AG09319 (cell line): ENCODE measurements around the gene AADACL3.
"Not testable (repeated sequence)": the region's sequence is repeated elsewhere in the genome, so short reads cannot be mapped to it uniquely, and the experiment has no call there.

ENCODE experiments used
- DNase-seq: peaks from one replicate; pipeline ENCODE4 v3.0.0-alpha.2; 2010; ENCODE audit warnings: low read depth; ENCODE audit errors: extremely low read depth
- TF ChIP-seq, protein P1 (sequence below): IDR thresholded peaks from 2 replicates; pipeline ENCODE4 v1.5.1; 2011; ENCODE audit warnings: low read depth, mild to moderate bottlenecking, inconsistent platforms, low read length, moderate library complexity

AADACL3 gene, protein sequence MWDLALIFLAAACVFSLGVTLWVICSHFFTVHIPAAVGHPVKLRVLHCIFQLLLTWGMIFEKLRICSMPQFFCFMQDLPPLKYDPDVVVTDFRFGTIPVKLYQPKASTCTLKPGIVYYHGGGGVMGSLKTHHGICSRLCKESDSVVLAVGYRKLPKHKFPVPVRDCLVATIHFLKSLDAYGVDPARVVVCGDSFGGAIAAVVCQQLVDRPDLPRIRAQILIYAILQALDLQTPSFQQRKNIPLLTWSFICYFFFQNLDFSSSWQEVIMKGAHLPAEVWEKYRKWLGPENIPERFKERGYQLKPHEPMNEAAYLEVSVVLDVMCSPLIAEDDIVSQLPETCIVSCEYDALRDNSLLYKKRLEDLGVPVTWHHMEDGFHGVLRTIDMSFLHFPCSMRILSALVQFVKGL

DNA sequence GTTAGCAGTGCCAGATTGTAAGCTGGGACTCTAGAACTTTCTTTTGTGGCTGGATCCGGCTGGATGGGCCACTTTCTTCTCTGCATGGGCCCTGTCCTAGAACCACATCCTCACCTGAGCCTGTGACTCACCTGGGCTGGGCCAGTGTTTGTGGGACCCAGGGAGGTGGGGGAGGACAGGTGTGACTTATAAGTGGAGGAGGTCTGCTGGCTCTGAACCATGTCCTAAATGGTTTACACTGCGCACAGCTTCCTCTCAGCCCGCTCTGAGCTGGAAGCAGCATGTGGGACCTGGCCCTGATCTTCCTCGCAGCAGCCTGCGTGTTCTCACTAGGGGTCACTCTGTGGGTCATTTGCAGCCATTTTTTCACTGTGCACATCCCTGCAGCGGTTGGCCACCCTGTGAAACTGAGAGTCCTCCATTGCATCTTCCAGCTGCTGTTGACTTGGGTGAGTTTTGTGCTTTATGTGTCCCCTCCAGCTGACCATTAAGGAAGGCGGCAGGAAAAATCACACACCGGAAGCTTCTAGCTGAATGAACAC is at the start of gene AADACL3:
Gene AADACL3, plus strand, starts transcription at position 215 of the 542 bp plus-strand sequence. Its CDS starts 67 bp downstream, at position 282.
- no peak for DNase-seq
- TF ChIP-seq, protein P1, sequence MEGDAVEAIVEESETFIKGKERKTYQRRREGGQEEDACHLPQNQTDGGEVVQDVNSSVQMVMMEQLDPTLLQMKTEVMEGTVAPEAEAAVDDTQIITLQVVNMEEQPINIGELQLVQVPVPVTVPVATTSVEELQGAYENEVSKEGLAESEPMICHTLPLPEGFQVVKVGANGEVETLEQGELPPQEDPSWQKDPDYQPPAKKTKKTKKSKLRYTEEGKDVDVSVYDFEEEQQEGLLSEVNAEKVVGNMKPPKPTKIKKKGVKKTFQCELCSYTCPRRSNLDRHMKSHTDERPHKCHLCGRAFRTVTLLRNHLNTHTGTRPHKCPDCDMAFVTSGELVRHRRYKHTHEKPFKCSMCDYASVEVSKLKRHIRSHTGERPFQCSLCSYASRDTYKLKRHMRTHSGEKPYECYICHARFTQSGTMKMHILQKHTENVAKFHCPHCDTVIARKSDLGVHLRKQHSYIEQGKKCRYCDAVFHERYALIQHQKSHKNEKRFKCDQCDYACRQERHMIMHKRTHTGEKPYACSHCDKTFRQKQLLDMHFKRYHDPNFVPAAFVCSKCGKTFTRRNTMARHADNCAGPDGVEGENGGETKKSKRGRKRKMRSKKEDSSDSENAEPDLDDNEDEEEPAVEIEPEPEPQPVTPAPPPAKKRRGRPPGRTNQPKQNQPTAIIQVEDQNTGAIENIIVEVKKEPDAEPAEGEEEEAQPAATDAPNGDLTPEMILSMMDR, result no peak

DNA sequence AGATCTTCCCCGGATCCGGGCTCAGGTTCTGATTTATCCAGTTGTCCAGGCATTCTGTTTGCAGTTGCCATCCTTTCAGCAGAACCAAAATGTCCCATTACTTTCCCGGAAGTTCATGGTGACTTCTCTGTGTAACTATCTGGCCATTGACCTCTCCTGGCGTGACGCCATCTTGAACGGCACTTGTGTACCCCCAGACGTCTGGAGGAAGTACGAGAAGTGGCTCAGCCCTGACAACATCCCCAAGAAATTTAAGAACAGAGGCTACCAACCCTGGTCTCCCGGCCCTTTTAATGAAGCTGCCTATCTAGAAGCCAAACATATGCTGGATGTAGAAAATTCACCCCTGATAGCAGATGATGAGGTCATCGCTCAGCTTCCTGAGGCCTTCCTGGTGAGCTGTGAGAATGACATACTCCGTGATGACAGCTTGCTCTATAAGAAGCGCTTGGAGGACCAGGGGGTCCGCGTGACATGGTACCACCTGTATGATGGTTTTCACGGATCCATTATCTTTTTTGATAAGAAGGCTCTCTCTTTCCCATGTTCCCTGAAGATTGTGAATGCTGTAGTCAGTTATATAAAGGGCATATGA is 49.7 kb upstream of the AADACL3 start:
- TF ChIP-seq, protein P1, result no peak
- DNase-seq, result no peak

DNA sequence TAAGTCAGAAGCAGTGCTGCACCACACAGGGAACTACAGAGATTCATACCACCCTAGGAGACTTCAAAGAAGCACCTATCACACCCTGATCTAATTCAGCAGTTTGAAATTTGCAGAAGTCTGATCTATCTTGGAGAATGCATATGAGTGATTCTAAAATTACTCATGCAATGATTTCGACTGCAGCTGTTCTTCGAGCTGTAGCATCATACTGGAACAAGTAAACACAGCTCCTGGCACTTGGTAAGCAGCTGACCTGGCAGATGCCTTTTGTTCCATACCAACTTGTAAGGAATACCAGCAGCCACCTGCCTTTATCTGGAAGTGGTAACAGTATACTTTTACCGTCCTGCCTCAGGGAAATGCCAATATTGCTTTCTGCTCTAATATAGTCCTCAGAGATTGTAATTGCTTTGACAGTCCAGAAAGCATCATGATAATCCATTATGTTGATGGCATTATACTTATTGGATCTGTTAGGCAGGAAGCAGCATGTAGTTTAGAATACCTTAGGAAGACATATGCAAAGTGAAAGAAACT is 46.3 kb upstream of the AADACL3 start:
- TF ChIP-seq, protein P1, result no peak
- DNase-seq, result no peak

DNA sequence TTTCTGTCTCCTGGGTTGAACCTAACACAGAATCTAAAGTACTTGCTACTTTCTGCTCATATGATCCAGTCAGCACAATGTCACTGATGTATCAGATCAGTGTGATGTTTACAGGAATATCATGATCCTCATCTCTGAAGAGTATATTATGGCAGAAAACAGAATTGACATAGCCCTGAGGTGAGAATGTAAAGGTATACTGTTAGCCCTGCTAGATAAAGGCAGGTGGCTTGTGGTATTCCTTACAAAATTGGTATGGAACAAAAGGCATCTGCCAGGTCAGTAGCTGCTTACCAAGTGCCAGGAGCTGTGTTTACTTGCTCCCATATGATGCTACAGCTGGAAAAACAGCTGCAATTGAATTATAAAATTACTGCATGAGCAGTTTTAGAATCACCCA is 41.6 kb upstream of the AADACL3 start:
- DNase-seq, result no peak
- TF ChIP-seq, protein P1, result no peak

DNA sequence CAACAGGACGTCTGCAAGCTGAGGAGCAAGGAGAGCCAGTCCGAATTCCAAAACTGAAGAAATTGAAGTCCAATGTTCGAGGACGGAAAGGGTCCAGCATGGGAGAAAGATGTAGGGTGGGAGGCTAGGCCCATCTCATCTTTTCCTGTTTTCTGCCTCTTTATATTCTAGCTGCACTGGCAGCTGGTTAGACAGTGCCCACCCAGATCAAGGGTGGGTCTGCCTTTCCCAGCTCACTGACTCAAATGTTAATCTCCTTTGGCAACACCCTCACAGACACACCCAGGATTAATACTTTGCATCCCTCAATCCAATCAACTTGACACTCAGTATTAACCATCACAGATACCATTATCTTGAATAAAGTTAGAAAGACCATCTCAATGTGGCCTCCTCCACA is 39.8 kb upstream of the AADACL3 start:
- not testable (repeated sequence) for DNase-seq

DNA sequence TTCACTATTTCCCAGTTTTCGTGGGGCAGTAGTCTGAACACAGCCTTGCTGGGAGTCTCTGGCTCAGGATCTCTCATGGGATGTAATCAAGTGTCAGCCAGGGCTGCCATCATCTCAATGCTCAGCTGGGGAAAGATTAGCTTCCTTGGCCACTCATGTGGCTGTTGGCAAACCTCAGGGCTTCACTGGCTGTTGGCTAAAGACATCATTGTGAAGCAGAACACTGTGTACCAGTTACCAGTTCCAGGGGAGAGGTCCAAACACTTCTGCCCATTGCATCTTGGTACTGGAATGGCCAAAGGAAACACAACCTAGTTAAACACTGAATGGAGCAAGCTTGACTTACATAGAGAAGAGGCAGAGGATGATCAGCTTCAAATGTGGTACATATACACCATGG is 38.3 kb upstream of the AADACL3 start:
- TF ChIP-seq, protein P1, result no peak
- no peak for DNase-seq

DNA sequence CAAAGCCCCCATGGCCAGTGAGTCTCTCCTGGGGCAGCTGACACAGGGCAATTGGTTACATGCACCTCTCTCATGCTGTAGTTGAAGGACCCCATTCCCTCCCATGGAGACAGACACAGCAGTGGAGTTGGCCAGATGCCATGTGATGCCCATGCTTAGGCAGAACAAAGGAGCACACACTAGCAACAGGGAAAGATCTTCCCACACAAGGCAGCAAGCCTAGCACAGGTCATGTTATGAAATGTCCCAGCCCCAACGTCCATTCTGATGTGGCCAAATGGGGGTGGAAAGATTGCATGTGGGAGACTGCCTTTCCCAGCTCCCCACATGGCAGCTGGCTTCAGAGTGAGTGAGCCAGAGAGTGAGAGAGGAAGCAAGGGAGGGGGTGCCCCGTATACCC is 37.6 kb upstream of the AADACL3 start:
- DNase-seq, result no peak
- TF ChIP-seq, protein P1, result no peak
